Neuronal stem cell (in vitro differentiated cells): ENCODE measurements around the gene P4HA1.

Experiments
- DNase-seq: peaks from one replicate; pipeline ENCODE4 v3.0.0-alpha.2; 2013; ENCODE audit warnings: low spot score
- H2AFZ ChIP-seq: one replicate; pipeline ENCODE4 v1.6.1; 2013; ENCODE audit warnings: mild to moderate bottlenecking, low read length, inconsistent platforms
- H2AK5ac ChIP-seq: 2 replicates; pipeline ENCODE4 v1.6.1; 2013; ENCODE audit warnings: low read depth, mild to moderate bottlenecking, inconsistent platforms, low read length, moderate library complexity, mixed read lengths
- H2BK120ac ChIP-seq: 2 replicates; pipeline ENCODE4 v1.6.1; 2013; ENCODE audit warnings: low read depth, mild to moderate bottlenecking, inconsistent platforms, low read length, moderate library complexity, mixed read lengths
- H2BK12ac ChIP-seq: one replicate; pipeline ENCODE4 v1.6.1; 2013; ENCODE audit warnings: low read length, inconsistent platforms
- H2BK15ac ChIP-seq: 2 replicates; pipeline ENCODE4 v1.6.1; 2013; ENCODE audit warnings: mild to moderate bottlenecking, low read length, inconsistent platforms, mixed read lengths
- H2BK5ac ChIP-seq: one replicate; pipeline ENCODE4 v1.6.1; 2013; ENCODE audit warnings: inconsistent platforms, mild to moderate bottlenecking, low read length, moderate library complexity
- H3K14ac ChIP-seq: one replicate; pipeline ENCODE4 v1.6.1; 2013; ENCODE audit warnings: low read length, inconsistent platforms
- H3K18ac ChIP-seq: 2 replicates; pipeline ENCODE4 v1.6.1; 2013; ENCODE audit warnings: low read length, inconsistent platforms
- H3K23ac ChIP-seq: 2 replicates; pipeline ENCODE4 v1.6.1; 2013; ENCODE audit warnings: low read depth, mild to moderate bottlenecking, mixed read lengths, low read length, inconsistent platforms; ENCODE audit not compliant: poor library complexity
- H3K27ac ChIP-seq: replicated peaks from 3 replicates; pipeline ENCODE4 v1.5.1; 2013; ENCODE audit warnings: low read length, inconsistent platforms
- H3K27me3 ChIP-seq, 3 experiments: 2 replicates each; pipeline ENCODE4 v1.6.1; 2013; ENCODE audit warnings: low read length in 3 of 3, mild to moderate bottlenecking in 2 of 3, inconsistent platforms in 1 of 3, low read depth in 1 of 3, mixed read lengths in 1 of 3, moderate library complexity in 1 of 3; ENCODE audit not compliant: control insufficient read depth in 3 of 3, insufficient read depth in 3 of 3
- H3K36me3 ChIP-seq, 2 donors: replicated peaks in 1 of 2; 2 replicates each; pipeline ENCODE4 v1.6.1; 2013; ENCODE audit warnings: low read length in 2 of 2; ENCODE audit not compliant: control insufficient read depth in 2 of 2, insufficient read depth in 2 of 2
- H3K4ac ChIP-seq: 2 replicates; pipeline ENCODE4 v1.6.1; 2013; ENCODE audit warnings: inconsistent platforms, mild to moderate bottlenecking, low read length, moderate library complexity
- H3K4me1 ChIP-seq, 2 donors: 1 replicate in 1 of 2; 2 replicates in 1 of 2; pipeline ENCODE4 v1.6.1; 2013; ENCODE audit warnings: low read length in 2 of 2, low read depth in 1 of 2; ENCODE audit not compliant: control insufficient read depth in 2 of 2, insufficient read depth in 1 of 2
- H3K4me2 ChIP-seq: one replicate; pipeline ENCODE4 v1.6.1; 2013; ENCODE audit warnings: mild to moderate bottlenecking, low read length, inconsistent platforms; ENCODE audit not compliant: insufficient read depth, poor library complexity, severe bottlenecking
- H3K4me3 ChIP-seq, 2 donors: 2 replicates each; pipeline ENCODE4 v1.5.1; 2013; ENCODE audit warnings: low read length in 2 of 2, mild to moderate bottlenecking in 2 of 2, inconsistent platforms in 1 of 2, moderate library complexity in 1 of 2
- H3K79me1 ChIP-seq: one replicate; pipeline ENCODE4 v1.6.1; 2013; ENCODE audit warnings: low read depth, mild to moderate bottlenecking, inconsistent platforms, low read length, moderate library complexity
- H3K9ac ChIP-seq: one replicate; pipeline ENCODE4 v1.6.1; 2013; ENCODE audit warnings: mild to moderate bottlenecking, low read depth, low read length, inconsistent platforms; ENCODE audit not compliant: poor library complexity
- H3K9me3 ChIP-seq, 2 donors: replicated peaks in 1 of 2; 2 replicates each; pipeline versions ENCODE3 to v1.6.1; 2013; ENCODE audit warnings: low read length in 2 of 2, mild to moderate bottlenecking in 2 of 2, inconsistent platforms in 1 of 2, low read depth in 1 of 2, mixed read lengths in 1 of 2, moderate library complexity in 1 of 2; ENCODE audit not compliant: control insufficient read depth in 2 of 2, insufficient read depth in 1 of 2
- H4K8ac ChIP-seq: one replicate; pipeline ENCODE4 v1.6.1; 2013; ENCODE audit warnings: low read depth, mild to moderate bottlenecking, inconsistent platforms, low read length, moderate library complexity
- H4K91ac ChIP-seq: one replicate; pipeline ENCODE4 v1.6.1; 2013; ENCODE audit warnings: low read length, low read depth, mild to moderate bottlenecking, inconsistent platforms; ENCODE audit not compliant: poor library complexity
- WGBS, 2 donors: extraction: QIAGEN DNeasy Blood & Tissue Kit; methylation state at CpG; one replicate each; pipeline ENCODE4 v1.1.7; 2013; ENCODE audit warnings: missing lambda C conversion rate in 2 of 2, mixed read lengths in 1 of 2; ENCODE audit not compliant: insufficient read length in 2 of 2, insufficient replicate concordance in 1 of 2; ENCODE audit errors: extremely low coverage in 2 of 2; 5-methylcytosine and 5-hydroxymethylcytosine counted together

The P4HA1 gene

GRCh38 chr10:73043766-73044377, 52.8 kb downstream of the P4HA1 start:
- H3K27me3 ChIP-seq, result no peaks in the 10 kb centered on the region
- H3K4me1 ChIP-seq, result no peaks in the 10 kb centered on the region
- H2AK5ac ChIP-seq, result no peak overlapping the region
- H3K4me2 ChIP-seq, result no peak overlapping the region
- no peak overlapping the region for H2BK12ac ChIP-seq
- no peak overlapping the region for H3K23ac ChIP-seq
- no peak overlapping the region for H3K4ac ChIP-seq
- no peak overlapping the region for H4K8ac ChIP-seq
- H3K14ac ChIP-seq, result no peak overlapping the region
- no peak overlapping the region for H3K9ac ChIP-seq
- no peak overlapping the region for H4K91ac ChIP-seq
- WGBS, 2 donors, result no CpG with 5 or more reads among the region's 2 CpGs
- H2AFZ ChIP-seq, result no peak overlapping the region
- H3K9me3 ChIP-seq, result no peaks in the 10 kb centered on the region
- peaks cover 0 to 83% of the 10 kb centered on the region in 2 donors for H3K36me3 ChIP-seq
- no peak overlapping the region for H3K27ac ChIP-seq
- H2BK15ac ChIP-seq, result no peak overlapping the region
- no peak overlapping the region for H2BK5ac ChIP-seq
- H2BK120ac ChIP-seq, result no peak overlapping the region
- H3K4me3 ChIP-seq, result no peak overlapping the region
- DNase-seq, result no peak
- H3K18ac ChIP-seq, result no peak overlapping the region
- H3K79me1 ChIP-seq, result no peaks in the 10 kb centered on the region

- Histone ChIP-seq H3K36me3 (peaks cover 0 to 81% of the 10 kb centered on the region in 2 donors), H3K27ac (no peak overlapping the region), H2BK12ac (no peak overlapping the region), H3K4ac (no peak overlapping the region), H2AK5ac (no peak overlapping the region), H3K23ac (no peak overlapping the region), H3K4me1 (no peaks in the 10 kb centered on the region), H4K91ac (no peak overlapping the region), H4K8ac (no peak overlapping the region), H2BK5ac (no peak overlapping the region), H3K4me2 (no peak overlapping the region), H3K9ac (no peak overlapping the region), H2AFZ (no peak overlapping the region), H3K18ac (no peak overlapping the region), H3K4me3 (no peak overlapping the region), H3K9me3 (no peaks in the 10 kb centered on the region), H3K27me3 (no peaks in the 10 kb centered on the region), H2BK15ac (no peak overlapping the region), H3K79me1 (no peaks in the 10 kb centered on the region), H2BK120ac (no peak overlapping the region), H3K14ac (no peak overlapping the region)
- DNase-seq, result no peak
- no CpG with 5 or more reads among the region's 1 CpG for WGBS, 2 donors
Measured at GRCh38 chr10:73043319-73043718, 53.3 kb downstream of the P4HA1 start.

- no peak overlapping the region for H2AFZ ChIP-seq
- no peak overlapping the region for H3K14ac ChIP-seq
- no peak overlapping the region for H3K9ac ChIP-seq
- H3K4me2 ChIP-seq, result no peak overlapping the region
- H4K8ac ChIP-seq, result no peak overlapping the region
- H3K4me1 ChIP-seq, result no peaks in the 10 kb centered on the region
- no peak overlapping the region for H3K4ac ChIP-seq
- H3K9me3 ChIP-seq, result no peaks in the 10 kb centered on the region
- no peak for DNase-seq
- no peak overlapping the region for H3K23ac ChIP-seq
- no peak overlapping the region for H2BK5ac ChIP-seq
- no peak overlapping the region for H4K91ac ChIP-seq
- H3K79me1 ChIP-seq, result no peaks in the 10 kb centered on the region
- H2BK15ac ChIP-seq, result no peak overlapping the region
- H2AK5ac ChIP-seq, result no peak overlapping the region
- H2BK120ac ChIP-seq, result no peak overlapping the region
- no peaks in the 10 kb centered on the region for H3K27me3 ChIP-seq
- H3K4me3 ChIP-seq, result no peak overlapping the region
- H3K36me3 ChIP-seq, result peaks cover 0 to 74% of the 10 kb centered on the region in 2 donors
- WGBS, 2 donors, result no CpG with 5 or more reads among the region's 5 CpGs
- no peak overlapping the region for H3K27ac ChIP-seq
- H2BK12ac ChIP-seq, result no peak overlapping the region
- no peak overlapping the region for H3K18ac ChIP-seq
Measured at GRCh38 chr10:73042130-73042529, 54.5 kb downstream of the P4HA1 start.

GRCh38 chr10:73039635-73040034, 57.0 kb downstream of the P4HA1 start:
- Histone ChIP-seq H2BK15ac (no peak overlapping the region), H4K8ac (no peak overlapping the region), H3K23ac (no peak overlapping the region), H2BK120ac (no peak overlapping the region), H3K9ac (no peak overlapping the region), H4K91ac (no peak overlapping the region), H3K9me3 (peaks cover 0 to 7% of the 10 kb centered on the region in 2 donors), H2BK5ac (no peak overlapping the region), H3K4me3 (no peak overlapping the region), H3K18ac (no peak overlapping the region), H3K4me2 (no peak overlapping the region), H3K79me1 (no peaks in the 10 kb centered on the region), H3K27me3 (no peaks in the 10 kb centered on the region), H3K4ac (no peak overlapping the region), H3K27ac (no peak overlapping the region), H2AK5ac (no peak overlapping the region), H2AFZ (no peak overlapping the region), H2BK12ac (no peak overlapping the region), H3K14ac (no peak overlapping the region), H3K4me1 (no peaks in the 10 kb centered on the region), H3K36me3 (peaks cover 0 to 69% of the 10 kb centered on the region in 2 donors)
- DNase-seq, result no peak
- no CpG with 5 or more reads among the region's 3 CpGs for WGBS, 2 donors
